ENCODE measurements around the gene SHMT2. TPM values are rescaled to one million over a fixed set of nuclear protein-coding genes. Genes with fewer than 3 reads are reported as not detected.

The SHMT2 gene
- total and polyA plus RNA-seq, 2 donors (not counting 3 experiments of a cell fraction or from before 2014, with no cell fraction given) = 155 to 243 TPM

DNA sequence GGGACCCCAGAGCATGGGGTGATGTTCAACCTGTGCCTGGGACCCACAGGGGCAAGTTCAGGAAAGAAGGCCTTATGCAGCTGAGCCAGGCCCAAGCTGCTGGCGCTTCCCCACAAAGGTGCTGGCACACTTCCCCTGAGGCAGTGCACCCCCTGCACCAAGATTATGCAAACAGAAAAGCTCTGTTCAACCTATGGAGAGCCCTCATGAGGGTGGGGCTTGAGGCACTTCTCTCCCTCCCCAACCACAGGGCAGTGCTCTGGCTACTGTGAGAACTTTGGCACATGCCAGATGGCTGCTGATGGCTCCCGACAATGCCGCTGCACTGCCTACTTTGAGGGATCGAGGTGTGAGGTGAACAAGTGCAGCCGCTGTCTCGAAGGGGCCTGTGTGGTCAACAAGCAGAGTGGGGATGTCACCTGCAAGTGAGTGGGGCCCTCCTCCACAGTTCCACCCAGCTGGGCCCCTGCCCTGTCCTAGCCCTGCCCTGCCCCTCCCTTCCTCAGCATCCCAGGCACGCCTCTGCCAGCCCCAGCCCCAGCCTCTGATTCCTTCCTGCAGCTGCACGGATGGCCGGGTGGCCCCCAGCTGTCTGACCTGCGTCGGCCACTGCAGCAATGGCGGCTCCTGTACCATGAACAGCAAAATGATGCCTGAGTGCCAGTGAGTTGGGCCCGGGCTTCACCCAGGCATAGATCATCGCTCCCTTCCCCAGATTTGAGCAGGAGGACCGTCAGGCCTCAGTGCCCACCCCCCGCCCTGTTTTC, 18.4 kb upstream of the SHMT2 start:
- BruUV-seq (replicated peaks) = no TSS peak
- Histone ChIP-seq H3K9ac (replicated peaks; ENCODE audit: extremely low read depth, insufficient read depth, low read length) (no peak overlapping the region), H3K27ac (ENCODE audit: insufficient read depth, low read depth, low read length) (no peak overlapping the region), H3K27me3 (ENCODE audit: control insufficient read depth in 2 of 2, insufficient read depth in 2 of 2, low read length in 2 of 2) (peaks cover 22 to 24% of the 10 kb centered on the region in 2 experiments), H3K79me2 (ENCODE audit: control insufficient read depth, insufficient read depth, low read length) (no peaks in the 10 kb centered on the region), H3K36me3 (ENCODE audit: control insufficient read depth in 2 of 2, extremely low read depth in 1 of 2, insufficient read depth in 2 of 2, low read length in 2 of 2) (no peaks in the 10 kb centered on the region), H3K4me1 (ENCODE audit: control insufficient read depth, extremely low read depth, insufficient read depth, low read length) (peaks cover 2% of the 10 kb centered on the region), H2AFZ (ENCODE audit: low read depth, low read length) (no peak overlapping the region), H3K4me3 (replicated peaks in 1 of 3; ENCODE audit: insufficient read depth in 1 of 3, low read depth in 1 of 3, low read length in 3 of 3) (no peak overlapping the region), H3K9me3 (replicated peaks; ENCODE audit: control insufficient read depth, insufficient read depth, low read length) (no peaks in the 10 kb centered on the region), H4K20me1 (replicated peaks; ENCODE audit: control insufficient read depth, extremely low read depth, insufficient read depth, low read length) (no peaks in the 10 kb centered on the region), H3K9me1 (replicated peaks; ENCODE audit: control insufficient read depth, extremely low read depth, insufficient read depth, low read length) (no peaks in the 10 kb centered on the region), H3K4me2 (ENCODE audit: insufficient read depth, low read length) (no peak overlapping the region)
- FAIRE-seq (no peak), DNase-seq (ENCODE audit: low read depth, low spot score) (no peak)
- TF ChIP-seq POLR2A (IDR thresholded peaks at IDR 0.05; ENCODE audit: low read depth, low read length) = no peak
- TF ChIP-seq FOS (IDR thresholded peaks at IDR 0.05; ENCODE audit: borderline replicate concordance, insufficient read depth, low read length) = no peak
- TF ChIP-seq POLR2AphosphoS5 (IDR thresholded peaks at IDR 0.05; ENCODE audit: insufficient read depth, low read depth, low read length) = no peak
- TF ChIP-seq EZH2 (IDR thresholded peaks at IDR 0.05; ENCODE audit: borderline replicate concordance, low read depth, low read length, severe bottlenecking) = no peak
- TF ChIP-seq GATA2 (IDR thresholded peaks at IDR 0.05; ENCODE audit: insufficient read depth, insufficient read length, low read depth, low read length) = no peak
- TF ChIP-seq, protein P1, sequence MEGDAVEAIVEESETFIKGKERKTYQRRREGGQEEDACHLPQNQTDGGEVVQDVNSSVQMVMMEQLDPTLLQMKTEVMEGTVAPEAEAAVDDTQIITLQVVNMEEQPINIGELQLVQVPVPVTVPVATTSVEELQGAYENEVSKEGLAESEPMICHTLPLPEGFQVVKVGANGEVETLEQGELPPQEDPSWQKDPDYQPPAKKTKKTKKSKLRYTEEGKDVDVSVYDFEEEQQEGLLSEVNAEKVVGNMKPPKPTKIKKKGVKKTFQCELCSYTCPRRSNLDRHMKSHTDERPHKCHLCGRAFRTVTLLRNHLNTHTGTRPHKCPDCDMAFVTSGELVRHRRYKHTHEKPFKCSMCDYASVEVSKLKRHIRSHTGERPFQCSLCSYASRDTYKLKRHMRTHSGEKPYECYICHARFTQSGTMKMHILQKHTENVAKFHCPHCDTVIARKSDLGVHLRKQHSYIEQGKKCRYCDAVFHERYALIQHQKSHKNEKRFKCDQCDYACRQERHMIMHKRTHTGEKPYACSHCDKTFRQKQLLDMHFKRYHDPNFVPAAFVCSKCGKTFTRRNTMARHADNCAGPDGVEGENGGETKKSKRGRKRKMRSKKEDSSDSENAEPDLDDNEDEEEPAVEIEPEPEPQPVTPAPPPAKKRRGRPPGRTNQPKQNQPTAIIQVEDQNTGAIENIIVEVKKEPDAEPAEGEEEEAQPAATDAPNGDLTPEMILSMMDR (IDR thresholded peaks at IDR 0.05; ENCODE audit: extremely low read depth in 1 of 2, insufficient read depth in 1 of 2, low read depth in 1 of 2, low read length in 2 of 2) = no peak
- TF ChIP-seq MYC (IDR thresholded peaks at IDR 0.05; ENCODE audit: low read depth, low read length) = no peak
- TF ChIP-seq JUN (IDR thresholded peaks at IDR 0.05; ENCODE audit: borderline replicate concordance, insufficient read depth, insufficient read length, low read depth) = no peak
- dilution Hi-C loops (cut with MboI; ENCODE audit: extremely low pct_ligation_motif_present, low sequenced_read_pairs) = no loop called here
- CTCF ChIA-PET = interaction anchor here (1.0 kb wide), 1 partner anchor 29 kb away, joined by 4 read pairs; no protein-coding TSS in a partner anchor
- POLR2A ChIA-PET = no interaction called here
- intact Hi-C loops (cut with micrococcal nuclease) = no loop called here
